H1 (cell line): ENCODE data around the gene GALR2. TPM values are rescaled to one million over a fixed set of nuclear protein-coding genes. Genes with fewer than 3 reads are reported as not detected.

ENCODE experiments used
- polyA plus RNA-seq, 7 experiments: library from polyadenylated mRNA; depleted of rRNA in 3 of 7; stranded (reverse) in 5 of 7; unstranded in 2 of 7; fragments of >200 nt in 5 of 7; fragments of 200-250 nt in 2 of 7; gene quantifications; 1 replicate in 5 of 7; 2 replicates in 1 of 7; 4 replicates in 1 of 7; pipeline versions ENCODE4 v1.2.1 to v1.2.3, GENCODE V29; 2011 to 2013; ENCODE audit warnings: missing spikeins in 2 of 7, mixed read lengths in 2 of 7
- total RNA-seq: library from RNA; stranded (reverse); fragmentation: NEBNext Ultra II Directional; extraction: Animal tissue kit (Norgen Biotek cat#: 25700); gene quantifications from 2 replicates; pipeline ENCODE4 v1.2.1, GENCODE V29; 2021
- TF ChIP-seq, protein P1 (sequence below): fragments of 300-600 bp; sonication (generic); IDR thresholded peaks from 2 replicates; pipeline ENCODE4 v1.7.1; 2012; ENCODE audit warnings: low read length, moderate library complexity, mild to moderate bottlenecking, inconsistent platforms; ENCODE audit not compliant: insufficient replicate concordance

Gene GALR2
- total and polyA plus RNA-seq, 2 of the 8 experiments (the other 6 are each of a cell fraction or from before 2014, with no cell fraction given), result 0.86 to 2.2 TPM

DNA sequence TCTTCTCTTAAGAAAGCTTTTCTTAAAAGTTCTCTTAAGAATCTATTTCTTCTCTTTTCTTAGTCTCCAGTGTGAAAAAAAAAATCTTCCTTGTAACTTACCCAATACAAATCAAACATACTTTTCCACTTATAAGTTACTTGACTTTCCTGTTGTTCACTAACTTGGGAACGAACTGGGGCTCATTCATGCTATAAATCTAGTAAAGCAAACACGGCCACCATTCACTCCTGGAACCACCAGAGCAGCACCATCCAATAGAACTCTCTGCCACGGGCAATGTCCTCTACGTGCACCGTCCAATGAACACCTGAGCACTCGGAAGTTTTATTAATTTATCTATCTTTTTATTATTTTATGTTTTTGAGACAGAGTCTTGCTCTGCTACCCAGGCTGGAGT lies 23.0 kb upstream of the GALR2 start (continued):
- TF ChIP-seq, protein P1, sequence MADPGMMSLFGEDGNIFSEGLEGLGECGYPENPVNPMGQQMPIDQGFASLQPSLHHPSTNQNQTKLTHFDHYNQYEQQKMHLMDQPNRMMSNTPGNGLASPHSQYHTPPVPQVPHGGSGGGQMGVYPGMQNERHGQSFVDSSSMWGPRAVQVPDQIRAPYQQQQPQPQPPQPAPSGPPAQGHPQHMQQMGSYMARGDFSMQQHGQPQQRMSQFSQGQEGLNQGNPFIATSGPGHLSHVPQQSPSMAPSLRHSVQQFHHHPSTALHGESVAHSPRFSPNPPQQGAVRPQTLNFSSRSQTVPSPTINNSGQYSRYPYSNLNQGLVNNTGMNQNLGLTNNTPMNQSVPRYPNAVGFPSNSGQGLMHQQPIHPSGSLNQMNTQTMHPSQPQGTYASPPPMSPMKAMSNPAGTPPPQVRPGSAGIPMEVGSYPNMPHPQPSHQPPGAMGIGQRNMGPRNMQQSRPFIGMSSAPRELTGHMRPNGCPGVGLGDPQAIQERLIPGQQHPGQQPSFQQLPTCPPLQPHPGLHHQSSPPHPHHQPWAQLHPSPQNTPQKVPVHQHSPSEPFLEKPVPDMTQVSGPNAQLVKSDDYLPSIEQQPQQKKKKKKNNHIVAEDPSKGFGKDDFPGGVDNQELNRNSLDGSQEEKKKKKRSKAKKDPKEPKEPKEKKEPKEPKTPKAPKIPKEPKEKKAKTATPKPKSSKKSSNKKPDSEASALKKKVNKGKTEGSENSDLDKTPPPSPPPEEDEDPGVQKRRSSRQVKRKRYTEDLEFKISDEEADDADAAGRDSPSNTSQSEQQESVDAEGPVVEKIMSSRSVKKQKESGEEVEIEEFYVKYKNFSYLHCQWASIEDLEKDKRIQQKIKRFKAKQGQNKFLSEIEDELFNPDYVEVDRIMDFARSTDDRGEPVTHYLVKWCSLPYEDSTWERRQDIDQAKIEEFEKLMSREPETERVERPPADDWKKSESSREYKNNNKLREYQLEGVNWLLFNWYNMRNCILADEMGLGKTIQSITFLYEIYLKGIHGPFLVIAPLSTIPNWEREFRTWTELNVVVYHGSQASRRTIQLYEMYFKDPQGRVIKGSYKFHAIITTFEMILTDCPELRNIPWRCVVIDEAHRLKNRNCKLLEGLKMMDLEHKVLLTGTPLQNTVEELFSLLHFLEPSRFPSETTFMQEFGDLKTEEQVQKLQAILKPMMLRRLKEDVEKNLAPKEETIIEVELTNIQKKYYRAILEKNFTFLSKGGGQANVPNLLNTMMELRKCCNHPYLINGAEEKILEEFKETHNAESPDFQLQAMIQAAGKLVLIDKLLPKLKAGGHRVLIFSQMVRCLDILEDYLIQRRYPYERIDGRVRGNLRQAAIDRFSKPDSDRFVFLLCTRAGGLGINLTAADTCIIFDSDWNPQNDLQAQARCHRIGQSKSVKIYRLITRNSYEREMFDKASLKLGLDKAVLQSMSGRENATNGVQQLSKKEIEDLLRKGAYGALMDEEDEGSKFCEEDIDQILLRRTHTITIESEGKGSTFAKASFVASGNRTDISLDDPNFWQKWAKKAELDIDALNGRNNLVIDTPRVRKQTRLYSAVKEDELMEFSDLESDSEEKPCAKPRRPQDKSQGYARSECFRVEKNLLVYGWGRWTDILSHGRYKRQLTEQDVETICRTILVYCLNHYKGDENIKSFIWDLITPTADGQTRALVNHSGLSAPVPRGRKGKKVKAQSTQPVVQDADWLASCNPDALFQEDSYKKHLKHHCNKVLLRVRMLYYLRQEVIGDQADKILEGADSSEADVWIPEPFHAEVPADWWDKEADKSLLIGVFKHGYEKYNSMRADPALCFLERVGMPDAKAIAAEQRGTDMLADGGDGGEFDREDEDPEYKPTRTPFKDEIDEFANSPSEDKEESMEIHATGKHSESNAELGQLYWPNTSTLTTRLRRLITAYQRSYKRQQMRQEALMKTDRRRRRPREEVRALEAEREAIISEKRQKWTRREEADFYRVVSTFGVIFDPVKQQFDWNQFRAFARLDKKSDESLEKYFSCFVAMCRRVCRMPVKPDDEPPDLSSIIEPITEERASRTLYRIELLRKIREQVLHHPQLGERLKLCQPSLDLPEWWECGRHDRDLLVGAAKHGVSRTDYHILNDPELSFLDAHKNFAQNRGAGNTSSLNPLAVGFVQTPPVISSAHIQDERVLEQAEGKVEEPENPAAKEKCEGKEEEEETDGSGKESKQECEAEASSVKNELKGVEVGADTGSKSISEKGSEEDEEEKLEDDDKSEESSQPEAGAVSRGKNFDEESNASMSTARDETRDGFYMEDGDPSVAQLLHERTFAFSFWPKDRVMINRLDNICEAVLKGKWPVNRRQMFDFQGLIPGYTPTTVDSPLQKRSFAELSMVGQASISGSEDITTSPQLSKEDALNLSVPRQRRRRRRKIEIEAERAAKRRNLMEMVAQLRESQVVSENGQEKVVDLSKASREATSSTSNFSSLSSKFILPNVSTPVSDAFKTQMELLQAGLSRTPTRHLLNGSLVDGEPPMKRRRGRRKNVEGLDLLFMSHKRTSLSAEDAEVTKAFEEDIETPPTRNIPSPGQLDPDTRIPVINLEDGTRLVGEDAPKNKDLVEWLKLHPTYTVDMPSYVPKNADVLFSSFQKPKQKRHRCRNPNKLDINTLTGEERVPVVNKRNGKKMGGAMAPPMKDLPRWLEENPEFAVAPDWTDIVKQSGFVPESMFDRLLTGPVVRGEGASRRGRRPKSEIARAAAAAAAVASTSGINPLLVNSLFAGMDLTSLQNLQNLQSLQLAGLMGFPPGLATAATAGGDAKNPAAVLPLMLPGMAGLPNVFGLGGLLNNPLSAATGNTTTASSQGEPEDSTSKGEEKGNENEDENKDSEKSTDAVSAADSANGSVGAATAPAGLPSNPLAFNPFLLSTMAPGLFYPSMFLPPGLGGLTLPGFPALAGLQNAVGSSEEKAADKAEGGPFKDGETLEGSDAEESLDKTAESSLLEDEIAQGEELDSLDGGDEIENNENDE, result no peak
